ENCODE measurements around the gene GALNT14. TPM values are rescaled to one million over a fixed set of nuclear protein-coding genes. Genes with fewer than 3 reads are reported as not detected.

GALNT14 gene
- total and polyA plus RNA-seq, 8 donors = 1.9 to 9.1 (median 2.8) TPM

DNA sequence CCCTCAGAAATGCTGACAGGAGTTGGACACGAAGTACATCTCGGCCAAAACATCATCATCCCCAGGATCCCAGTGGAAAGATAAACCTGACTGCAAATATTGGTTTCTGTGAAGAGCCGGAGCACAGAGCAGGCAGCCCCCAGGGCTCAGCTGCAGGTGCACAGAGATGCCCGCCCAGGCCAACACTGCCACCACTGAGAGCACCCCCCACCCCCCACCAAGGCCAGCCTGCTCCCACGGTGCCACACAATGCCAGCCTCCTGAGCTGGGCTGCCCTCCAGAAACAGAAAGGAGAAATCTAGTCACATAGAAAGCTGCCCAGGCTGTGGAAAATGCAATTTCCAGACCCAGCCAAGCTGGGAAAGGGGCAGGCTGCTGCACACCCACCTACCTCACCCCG lies 71.7 kb downstream of the GALNT14 start:
- Histone ChIP-seq H3K36me3 (no peaks in the 10 kb centered on the region), H3K4me3 (no peak overlapping the region), H3K27ac (no peak overlapping the region), H3K4me1 (no peaks in the 10 kb centered on the region), H3K9me3 (no peaks in the 10 kb centered on the region), H3K27me3 (no peaks in the 10 kb centered on the region)
- intact Hi-C loops (cut with DNase I) = no loop called here
- FAIRE-seq (no peak), DNase-seq (no peak), ATAC-seq (peak in 2 of 4 donors; percentile 49 to 77)
- TF ChIP-seq, protein P1, sequence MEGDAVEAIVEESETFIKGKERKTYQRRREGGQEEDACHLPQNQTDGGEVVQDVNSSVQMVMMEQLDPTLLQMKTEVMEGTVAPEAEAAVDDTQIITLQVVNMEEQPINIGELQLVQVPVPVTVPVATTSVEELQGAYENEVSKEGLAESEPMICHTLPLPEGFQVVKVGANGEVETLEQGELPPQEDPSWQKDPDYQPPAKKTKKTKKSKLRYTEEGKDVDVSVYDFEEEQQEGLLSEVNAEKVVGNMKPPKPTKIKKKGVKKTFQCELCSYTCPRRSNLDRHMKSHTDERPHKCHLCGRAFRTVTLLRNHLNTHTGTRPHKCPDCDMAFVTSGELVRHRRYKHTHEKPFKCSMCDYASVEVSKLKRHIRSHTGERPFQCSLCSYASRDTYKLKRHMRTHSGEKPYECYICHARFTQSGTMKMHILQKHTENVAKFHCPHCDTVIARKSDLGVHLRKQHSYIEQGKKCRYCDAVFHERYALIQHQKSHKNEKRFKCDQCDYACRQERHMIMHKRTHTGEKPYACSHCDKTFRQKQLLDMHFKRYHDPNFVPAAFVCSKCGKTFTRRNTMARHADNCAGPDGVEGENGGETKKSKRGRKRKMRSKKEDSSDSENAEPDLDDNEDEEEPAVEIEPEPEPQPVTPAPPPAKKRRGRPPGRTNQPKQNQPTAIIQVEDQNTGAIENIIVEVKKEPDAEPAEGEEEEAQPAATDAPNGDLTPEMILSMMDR (IDR thresholded peaks at IDR 0.05) = no peak
- WGBS, 2 donors = 55 to 57% methylated on average over 6 of the region's 6 CpGs

DNA sequence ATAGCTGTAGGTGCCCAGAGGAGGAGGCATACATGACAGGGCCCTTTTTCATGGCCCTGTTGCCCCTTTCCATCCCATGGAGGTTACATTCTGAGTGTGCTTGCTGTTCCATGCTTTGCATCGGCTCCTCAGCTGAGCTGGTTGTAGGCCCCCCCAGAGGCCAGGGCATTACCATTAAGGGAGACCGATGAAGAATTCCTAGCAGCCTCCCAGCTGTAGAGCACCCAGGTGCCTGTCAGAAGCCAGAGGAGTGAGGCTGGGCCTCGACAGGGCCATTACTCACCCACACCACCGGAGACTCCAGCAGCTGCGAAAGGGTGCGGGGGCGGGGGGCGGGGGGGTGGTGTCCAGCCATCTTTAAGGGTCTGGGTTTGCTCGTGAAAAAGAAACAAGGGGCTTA lies 72.2 kb downstream of the GALNT14 start:
- DNase-seq = no peak
- no peaks in the 10 kb centered on the region for H3K27me3 ChIP-seq

DNA sequence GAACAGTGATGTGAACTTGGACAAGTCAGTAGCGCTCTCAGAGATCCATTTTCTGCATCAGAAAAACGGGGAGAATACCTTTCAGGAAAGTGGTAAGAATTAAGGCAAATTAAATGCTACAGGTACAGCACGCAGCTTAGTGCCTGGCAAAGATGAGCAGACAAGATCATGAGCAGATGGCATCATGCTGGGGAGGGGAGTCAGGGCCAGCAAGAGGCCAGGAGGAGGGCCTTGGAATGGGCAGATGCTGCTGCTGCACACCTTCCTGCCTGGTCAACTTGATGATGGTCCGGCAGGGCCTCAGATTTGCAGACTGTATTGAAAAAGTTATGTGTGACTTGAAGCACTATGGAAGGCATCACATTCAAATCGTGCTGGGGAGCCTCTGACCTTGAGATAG lies 72.9 kb downstream of the GALNT14 start:
- DNase-seq = no peak
- Histone ChIP-seq H3K4me1 (no peaks in the 10 kb centered on the region), H3K9me3 (no peaks in the 10 kb centered on the region), H3K27me3 (no peaks in the 10 kb centered on the region), H3K4me3 (no peak overlapping the region), H3K27ac (no peak overlapping the region), H3K36me3 (no peaks in the 10 kb centered on the region)
- 73 to 74% methylated on average over 5 of the region's 5 CpGs for WGBS, 2 donors
- no peak for FAIRE-seq
- TF ChIP-seq, protein P1 (IDR thresholded peaks at IDR 0.05) = no peak
- ATAC-seq = no peak
- intact Hi-C loops (cut with DNase I) = no loop called here

More for the DNA sequence above, 72.2 kb downstream of the GALNT14 start:
- Histone ChIP-seq H3K4me1 (no peaks in the 10 kb centered on the region), H3K27ac (no peak overlapping the region), H3K36me3 (no peaks in the 10 kb centered on the region), H3K9me3 (no peaks in the 10 kb centered on the region), H3K4me3 (no peak overlapping the region)
- intact Hi-C loops (cut with DNase I) = no loop called here
- ATAC-seq (peak in 2 of 4 donors; percentile 34 to 47), FAIRE-seq (no peak)
- WGBS, 2 donors = 61 to 63% methylated on average over 8 to 9 of the region's 9 CpGs
- TF ChIP-seq, protein P1 (IDR thresholded peaks at IDR 0.05) = no peak

DNA sequence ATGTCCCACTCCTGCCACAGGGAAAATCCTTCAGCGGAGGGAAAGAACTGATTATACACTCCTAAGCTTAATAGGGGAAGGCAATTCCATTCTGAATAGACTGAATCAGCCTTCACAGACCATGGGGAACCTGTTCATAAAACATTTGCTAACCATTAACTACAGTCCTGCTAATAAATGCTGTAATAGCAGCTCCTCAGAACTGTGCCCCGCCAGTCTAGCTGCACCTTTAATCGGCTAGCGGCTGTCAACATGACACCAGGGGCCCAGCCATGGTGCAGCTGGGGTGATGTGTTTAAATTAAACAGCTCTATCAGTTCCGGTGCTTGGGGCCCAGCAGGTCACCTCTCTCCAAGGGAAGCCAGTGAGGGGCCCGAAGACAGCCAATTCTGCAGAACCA lies 77.8 kb downstream of the GALNT14 start:
- no peak for DNase-seq
- ATAC-seq = peak; percentile 55 to 86 (median 80)
- TF ChIP-seq, protein P1 (IDR thresholded peaks at IDR 0.05) = no peak
- intact Hi-C loops (cut with DNase I) = no loop called here
- H3K9me3 ChIP-seq = no peaks in the 10 kb centered on the region
- no peaks in the 10 kb centered on the region for H3K27me3 ChIP-seq
- no peak for FAIRE-seq
- no peak overlapping the region for H3K4me3 ChIP-seq
- 32 to 37% methylated on average over 6 of the region's 6 CpGs for WGBS, 2 donors
- no peaks in the 10 kb centered on the region for H3K4me1 ChIP-seq
- H3K27ac ChIP-seq = peak overlapping the region in 1 of 4 donors; percentile 26
- H3K36me3 ChIP-seq = no peaks in the 10 kb centered on the region

DNA sequence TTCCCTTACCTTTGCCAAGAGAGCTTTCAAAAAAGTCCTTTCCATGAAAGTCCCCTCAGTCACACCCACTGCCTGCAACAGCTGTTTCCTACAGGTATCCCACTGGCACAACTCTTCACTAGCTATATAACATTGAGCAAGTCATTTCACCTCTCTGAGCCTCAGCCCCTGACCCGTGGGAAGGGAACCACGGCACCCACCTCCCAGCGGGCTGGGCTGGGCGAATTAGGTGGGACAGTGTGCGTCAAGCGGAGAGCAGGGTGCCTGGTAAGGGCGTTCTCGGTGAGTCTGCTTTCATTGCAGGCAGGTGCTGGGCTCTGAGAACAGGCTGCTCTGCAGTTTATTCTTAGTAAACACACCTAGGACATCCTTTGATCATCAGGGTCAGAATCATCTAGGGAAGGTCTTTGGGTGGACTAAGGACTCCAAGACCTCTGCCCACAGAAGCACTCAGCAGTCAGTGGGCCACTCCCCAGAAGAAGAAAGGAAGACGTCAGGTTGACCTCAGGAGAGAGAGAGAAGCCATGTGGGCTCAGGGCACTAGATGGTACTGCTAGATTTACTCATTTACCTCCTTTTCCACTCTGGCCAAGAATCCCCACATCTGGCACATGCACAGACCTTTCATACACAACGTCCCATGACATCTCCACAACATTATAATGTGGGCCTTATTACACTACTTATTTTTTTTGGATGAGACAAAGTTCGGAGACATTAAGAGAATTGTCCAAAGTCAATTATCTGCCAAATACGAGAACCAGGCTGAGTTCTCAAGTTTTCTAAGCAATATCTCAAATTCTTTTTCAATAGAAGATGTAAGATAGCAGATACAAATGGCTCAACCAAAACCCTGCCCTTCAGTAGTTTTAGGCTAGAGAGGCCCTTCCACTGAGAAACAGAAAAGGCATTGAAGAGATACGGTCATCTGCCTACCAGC lies 79.9 kb downstream of the GALNT14 start:
- FAIRE-seq = no peak
- no peak overlapping the region for H3K27ac ChIP-seq

More for the DNA sequence above, 79.9 kb downstream of the GALNT14 start:
- H3K4me1 ChIP-seq = no peaks in the 10 kb centered on the region
- TF ChIP-seq, protein P1 (IDR thresholded peaks at IDR 0.05) = no peak
- H3K4me3 ChIP-seq = no peak overlapping the region
- DNase-seq = no peak
- WGBS, 2 donors = 77 to 83% methylated on average over 13 of the region's 13 CpGs
- no peak for ATAC-seq
- H3K27me3 ChIP-seq = no peaks in the 10 kb centered on the region
- no peaks in the 10 kb centered on the region for H3K36me3 ChIP-seq
- intact Hi-C loops (cut with DNase I) = no loop called here
- no peaks in the 10 kb centered on the region for H3K9me3 ChIP-seq
